ENCODE measurements around the gene PGPEP1.

The PGPEP1 gene

GRCh38 chr19:18373407-18373891 is 33.1 kb downstream of the PGPEP1 start:
- Histone ChIP-seq H3K27ac (replicated peaks) (peak overlapping the region; percentile 40; the same call in 1 of the 2 replicates), H3K27me3 (ENCODE audit: insufficient read depth, poor library complexity, severe bottlenecking) (no peaks in the 10 kb centered on the region), H3K4me3 (replicated peaks; ENCODE audit: insufficient read depth, low read length) (no peak overlapping the region)
- no peak for TF ChIP-seq POLR2AphosphoS5 (IDR thresholded peaks at IDR 0.05; ENCODE audit: low read depth)
- TF ChIP-seq, protein P1, sequence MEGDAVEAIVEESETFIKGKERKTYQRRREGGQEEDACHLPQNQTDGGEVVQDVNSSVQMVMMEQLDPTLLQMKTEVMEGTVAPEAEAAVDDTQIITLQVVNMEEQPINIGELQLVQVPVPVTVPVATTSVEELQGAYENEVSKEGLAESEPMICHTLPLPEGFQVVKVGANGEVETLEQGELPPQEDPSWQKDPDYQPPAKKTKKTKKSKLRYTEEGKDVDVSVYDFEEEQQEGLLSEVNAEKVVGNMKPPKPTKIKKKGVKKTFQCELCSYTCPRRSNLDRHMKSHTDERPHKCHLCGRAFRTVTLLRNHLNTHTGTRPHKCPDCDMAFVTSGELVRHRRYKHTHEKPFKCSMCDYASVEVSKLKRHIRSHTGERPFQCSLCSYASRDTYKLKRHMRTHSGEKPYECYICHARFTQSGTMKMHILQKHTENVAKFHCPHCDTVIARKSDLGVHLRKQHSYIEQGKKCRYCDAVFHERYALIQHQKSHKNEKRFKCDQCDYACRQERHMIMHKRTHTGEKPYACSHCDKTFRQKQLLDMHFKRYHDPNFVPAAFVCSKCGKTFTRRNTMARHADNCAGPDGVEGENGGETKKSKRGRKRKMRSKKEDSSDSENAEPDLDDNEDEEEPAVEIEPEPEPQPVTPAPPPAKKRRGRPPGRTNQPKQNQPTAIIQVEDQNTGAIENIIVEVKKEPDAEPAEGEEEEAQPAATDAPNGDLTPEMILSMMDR (IDR thresholded peaks at IDR 0.05; ENCODE audit: insufficient read depth, low read length), result no peak
- TF ChIP-seq GABPA (IDR thresholded peaks at IDR 0.05; ENCODE audit: low read depth), result no peak
- TF ChIP-seq SPI1 (IDR thresholded peaks at IDR 0.05; ENCODE audit: borderline replicate concordance, low read depth), result no peak
- no peak for TF ChIP-seq REST (IDR thresholded peaks at IDR 0.05; ENCODE audit: insufficient replicate concordance, low read depth)
- DNase-seq (ENCODE audit: low read depth in 1 of 2, low spot score in 1 of 2), result no peak

DNA sequence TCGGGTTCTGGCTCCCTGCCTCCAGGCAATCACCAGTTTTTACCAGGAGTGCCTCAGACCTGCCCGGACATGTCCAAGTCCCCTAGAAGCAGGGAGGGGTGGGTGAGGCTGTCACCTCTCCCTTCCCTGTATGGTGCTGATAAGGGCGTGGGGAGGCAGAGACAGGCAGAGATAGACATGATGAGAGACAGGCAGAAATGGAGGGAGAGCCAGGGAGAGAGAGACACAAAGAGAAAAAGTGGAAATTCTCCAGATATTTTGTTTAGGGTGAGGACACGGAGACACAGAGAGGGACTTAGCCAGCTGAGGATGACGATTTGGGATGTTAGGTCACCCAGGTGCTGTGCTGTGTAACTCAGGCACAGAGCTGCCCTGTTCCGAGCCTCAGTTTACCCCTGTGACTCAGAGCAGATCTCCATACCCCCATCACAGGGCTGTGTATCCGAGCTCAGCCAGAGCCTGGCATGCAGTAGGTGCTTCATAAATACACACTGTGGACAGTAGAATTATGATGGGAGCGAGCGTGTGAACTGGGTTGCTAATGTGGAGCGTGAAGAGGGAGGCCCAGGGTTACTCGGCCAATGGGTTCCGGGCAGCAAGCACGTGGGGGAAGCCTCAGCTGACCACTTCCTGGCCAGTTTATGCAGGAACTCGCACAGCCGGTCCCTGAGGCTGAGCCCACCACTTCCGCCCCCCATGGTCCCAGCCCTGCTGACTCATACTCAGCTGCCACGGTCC is 33.7 kb downstream of the PGPEP1 start:
- Histone ChIP-seq H3K4me3 (replicated peaks; ENCODE audit: insufficient read depth, low read length) (no peak overlapping the region), H3K27me3 (ENCODE audit: insufficient read depth, poor library complexity, severe bottlenecking) (no peaks in the 10 kb centered on the region), H3K27ac (replicated peaks) (peak overlapping the region; percentile 40)
- DNase-seq (ENCODE audit: low read depth in 1 of 2, low spot score in 1 of 2), result peak; percentile 85 to 94
- TF ChIP-seq REST (IDR thresholded peaks at IDR 0.05; ENCODE audit: insufficient replicate concordance, low read depth) (no peak), SPI1 (IDR thresholded peaks at IDR 0.05; ENCODE audit: borderline replicate concordance, low read depth) (peak; percentile 50; the same call in 1 of the 2 replicates), POLR2AphosphoS5 (IDR thresholded peaks at IDR 0.05; ENCODE audit: low read depth) (no peak; the same call in 1 of the 2 replicates), GABPA (IDR thresholded peaks at IDR 0.05; ENCODE audit: low read depth) (peak; percentile 66)
- TF ChIP-seq, protein P1 (IDR thresholded peaks at IDR 0.05; ENCODE audit: insufficient read depth, low read length), result no peak

DNA sequence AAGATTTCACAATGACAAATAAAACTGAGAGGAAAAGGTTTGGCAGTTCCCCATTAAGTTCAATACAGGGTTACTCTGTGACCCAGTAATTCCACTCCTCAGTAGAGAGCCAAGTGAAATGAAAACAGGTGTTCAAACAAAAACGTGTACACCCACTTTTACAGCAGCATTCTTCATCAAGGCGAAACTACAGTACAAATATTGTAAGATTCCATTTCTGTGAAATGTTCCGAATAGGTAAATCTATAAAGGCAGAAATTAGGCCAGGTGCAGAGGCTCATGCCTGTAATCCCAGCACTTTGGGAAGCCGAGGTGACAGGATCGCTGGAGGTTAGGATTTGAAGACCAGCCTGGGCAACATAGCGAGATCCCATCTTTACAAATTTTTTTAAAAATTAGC is 36.6 kb downstream of the PGPEP1 start:
- Histone ChIP-seq H3K4me3 (replicated peaks; ENCODE audit: insufficient read depth, low read length) (no peak overlapping the region), H3K27me3 (ENCODE audit: insufficient read depth, poor library complexity, severe bottlenecking) (no peaks in the 10 kb centered on the region), H3K27ac (replicated peaks) (no peak overlapping the region)
- TF ChIP-seq SPI1 (IDR thresholded peaks at IDR 0.05; ENCODE audit: borderline replicate concordance, low read depth) (no peak), POLR2AphosphoS5 (IDR thresholded peaks at IDR 0.05; ENCODE audit: low read depth) (no peak), GABPA (IDR thresholded peaks at IDR 0.05; ENCODE audit: low read depth) (no peak), REST (IDR thresholded peaks at IDR 0.05; ENCODE audit: insufficient replicate concordance, low read depth) (no peak)
- TF ChIP-seq, protein P1 (IDR thresholded peaks at IDR 0.05; ENCODE audit: insufficient read depth, low read length), result no peak
- no peak for DNase-seq (ENCODE audit: low read depth in 1 of 2, low spot score in 1 of 2)
